Measurements from ENCODE around the gene PWWP2A. TPM values are rescaled to one million over a fixed set of nuclear protein-coding genes. Genes with fewer than 3 reads are reported as not detected.

PWWP2A gene, protein sequence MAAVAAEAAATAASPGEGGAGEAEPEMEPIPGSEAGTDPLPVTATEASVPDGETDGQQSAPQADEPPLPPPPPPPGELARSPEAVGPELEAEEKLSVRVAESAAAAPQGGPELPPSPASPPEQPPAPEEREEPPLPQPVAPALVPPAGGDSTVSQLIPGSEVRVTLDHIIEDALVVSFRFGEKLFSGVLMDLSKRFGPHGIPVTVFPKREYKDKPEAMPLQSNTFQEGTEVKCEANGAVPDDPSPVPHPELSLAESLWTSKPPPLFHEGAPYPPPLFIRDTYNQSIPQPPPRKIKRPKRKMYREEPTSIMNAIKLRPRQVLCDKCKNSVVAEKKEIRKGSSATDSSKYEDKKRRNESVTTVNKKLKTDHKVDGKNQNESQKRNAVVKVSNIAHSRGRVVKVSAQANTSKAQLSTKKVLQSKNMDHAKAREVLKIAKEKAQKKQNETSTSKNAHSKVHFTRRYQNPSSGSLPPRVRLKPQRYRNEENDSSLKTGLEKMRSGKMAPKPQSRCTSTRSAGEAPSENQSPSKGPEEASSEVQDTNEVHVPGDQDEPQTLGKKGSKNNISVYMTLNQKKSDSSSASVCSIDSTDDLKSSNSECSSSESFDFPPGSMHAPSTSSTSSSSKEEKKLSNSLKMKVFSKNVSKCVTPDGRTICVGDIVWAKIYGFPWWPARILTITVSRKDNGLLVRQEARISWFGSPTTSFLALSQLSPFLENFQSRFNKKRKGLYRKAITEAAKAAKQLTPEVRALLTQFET
- total RNA-seq: 14.1 to 20.8 TPM (median 18.5 TPM) in 3 replicates
- long read RNA-seq, transcript PWWP2A-201 (2 exons, 3,346 nt): minor isoform, 13 of 58 reads
- long read RNA-seq, transcript PWWP2A-205 (3 exons, 1,819 nt): major isoform, 16 of 58 reads
- long read RNA-seq, transcript PWWP2A-202 (4 exons, 3,991 nt): minor isoform, 15 of 58 reads
- long read RNA-seq, partial matches to known transcripts: 3 of 58 reads
- long read RNA-seq, other reads (novel, unspliced or antisense): 7 of 58 reads

DNA sequence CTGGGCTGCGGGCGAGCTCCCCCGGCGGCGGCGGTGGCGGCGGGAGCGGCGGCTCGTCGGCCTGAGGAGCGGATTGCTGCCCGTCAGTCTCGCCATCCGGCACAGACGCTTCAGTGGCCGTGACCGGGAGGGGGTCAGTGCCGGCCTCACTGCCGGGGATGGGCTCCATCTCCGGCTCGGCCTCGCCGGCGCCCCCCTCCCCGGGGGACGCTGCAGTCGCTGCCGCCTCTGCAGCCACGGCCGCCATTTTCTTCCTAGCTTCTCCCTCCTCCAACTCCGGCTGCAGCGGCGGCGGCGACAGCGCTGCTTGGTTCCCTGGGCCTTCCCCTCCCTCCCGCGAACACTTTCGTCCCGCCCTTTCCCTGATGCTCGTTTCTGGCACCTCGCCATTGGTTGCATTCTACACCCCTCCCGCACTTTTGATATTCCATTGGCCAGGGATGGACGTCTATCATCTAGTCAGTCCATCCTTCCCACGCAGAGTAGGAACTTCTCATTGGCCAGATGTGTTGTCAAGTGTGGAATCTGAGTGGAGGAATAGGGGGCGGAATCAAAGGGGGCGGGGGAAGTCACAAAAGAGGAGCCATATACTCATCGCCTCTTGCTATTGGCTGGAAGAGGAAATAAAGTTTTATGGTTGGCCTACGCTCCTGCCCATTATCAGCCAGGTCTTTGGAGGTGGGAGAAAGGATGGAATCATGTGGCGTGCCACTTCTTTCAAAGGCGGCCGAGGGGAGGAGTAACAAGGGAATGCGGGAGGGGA lies at the start of gene PWWP2A:
TSS of gene PWWP2A (minus strand) at position 309 of the 763 bp plus-strand sequence. CDS start at position 247, 62 bp downstream.
- Mint-ChIP-seq H3K4me3 (ENCODE audit: unreplicated experiment) (peak within 1 kb of the TSS; percentile 79), H3K27me3 (ENCODE audit: low read depth) (peaks cover 2% of the 10 kb centered on the region), H3K4me1 (ENCODE audit: low read depth) (peaks cover 14% of the 10 kb centered on the region), H3K27ac (ENCODE audit: unreplicated experiment) (peak within 1 kb of the TSS; percentile 95), H3K9me3 (ENCODE audit: low read depth) (no peaks in the 10 kb centered on the region), H3K36me3 (ENCODE audit: low read depth) (peaks cover 4% of the 10 kb centered on the region)
- TF ChIP-seq, protein P1, sequence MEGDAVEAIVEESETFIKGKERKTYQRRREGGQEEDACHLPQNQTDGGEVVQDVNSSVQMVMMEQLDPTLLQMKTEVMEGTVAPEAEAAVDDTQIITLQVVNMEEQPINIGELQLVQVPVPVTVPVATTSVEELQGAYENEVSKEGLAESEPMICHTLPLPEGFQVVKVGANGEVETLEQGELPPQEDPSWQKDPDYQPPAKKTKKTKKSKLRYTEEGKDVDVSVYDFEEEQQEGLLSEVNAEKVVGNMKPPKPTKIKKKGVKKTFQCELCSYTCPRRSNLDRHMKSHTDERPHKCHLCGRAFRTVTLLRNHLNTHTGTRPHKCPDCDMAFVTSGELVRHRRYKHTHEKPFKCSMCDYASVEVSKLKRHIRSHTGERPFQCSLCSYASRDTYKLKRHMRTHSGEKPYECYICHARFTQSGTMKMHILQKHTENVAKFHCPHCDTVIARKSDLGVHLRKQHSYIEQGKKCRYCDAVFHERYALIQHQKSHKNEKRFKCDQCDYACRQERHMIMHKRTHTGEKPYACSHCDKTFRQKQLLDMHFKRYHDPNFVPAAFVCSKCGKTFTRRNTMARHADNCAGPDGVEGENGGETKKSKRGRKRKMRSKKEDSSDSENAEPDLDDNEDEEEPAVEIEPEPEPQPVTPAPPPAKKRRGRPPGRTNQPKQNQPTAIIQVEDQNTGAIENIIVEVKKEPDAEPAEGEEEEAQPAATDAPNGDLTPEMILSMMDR (IDR thresholded peaks at IDR 0.05): peak; percentile 67
- peak; percentile 99 for DNase-seq (ENCODE audit: low spot score)

DNA sequence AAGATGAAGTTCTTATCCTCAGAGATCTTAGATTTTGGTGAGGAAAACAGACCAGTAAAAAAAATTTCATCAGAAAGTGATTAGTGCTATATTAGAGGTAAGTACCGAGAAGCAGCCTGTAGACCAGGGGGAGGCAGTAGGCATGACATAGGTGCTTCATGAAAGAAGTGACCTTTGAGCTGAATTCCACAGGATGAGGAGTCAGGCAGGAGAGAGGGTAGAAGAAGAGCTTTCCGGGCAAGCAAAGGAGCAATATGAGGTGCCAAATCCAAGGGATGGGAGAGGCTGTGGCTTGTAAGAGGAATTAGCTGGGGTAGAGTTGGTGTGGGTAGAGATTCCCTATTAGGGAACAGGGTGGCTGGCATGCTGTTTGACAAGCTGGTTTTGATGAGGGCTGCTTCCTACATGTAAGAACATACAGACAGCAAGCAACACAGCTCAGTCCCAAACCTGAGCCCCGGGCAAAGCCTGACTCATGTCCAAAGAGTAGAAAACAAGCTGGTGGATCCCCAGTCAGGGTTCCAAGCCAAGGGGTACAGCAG lies 48.4 kb upstream of the PWWP2A start:
- no peak overlapping the region for H3K27ac Mint-ChIP-seq (ENCODE audit: unreplicated experiment)
- no peaks in the 10 kb centered on the region for H3K27me3 Mint-ChIP-seq (ENCODE audit: low read depth)
- no peaks in the 10 kb centered on the region for H3K36me3 Mint-ChIP-seq (ENCODE audit: low read depth)
- H3K9me3 Mint-ChIP-seq (ENCODE audit: low read depth): no peaks in the 10 kb centered on the region
- no peak for DNase-seq (ENCODE audit: low spot score)
- TF ChIP-seq, protein P1 (IDR thresholded peaks at IDR 0.05): no peak
- peaks cover 45% of the 10 kb centered on the region for H3K4me1 Mint-ChIP-seq (ENCODE audit: low read depth)
- H3K4me3 Mint-ChIP-seq (ENCODE audit: unreplicated experiment): no peak overlapping the region

DNA sequence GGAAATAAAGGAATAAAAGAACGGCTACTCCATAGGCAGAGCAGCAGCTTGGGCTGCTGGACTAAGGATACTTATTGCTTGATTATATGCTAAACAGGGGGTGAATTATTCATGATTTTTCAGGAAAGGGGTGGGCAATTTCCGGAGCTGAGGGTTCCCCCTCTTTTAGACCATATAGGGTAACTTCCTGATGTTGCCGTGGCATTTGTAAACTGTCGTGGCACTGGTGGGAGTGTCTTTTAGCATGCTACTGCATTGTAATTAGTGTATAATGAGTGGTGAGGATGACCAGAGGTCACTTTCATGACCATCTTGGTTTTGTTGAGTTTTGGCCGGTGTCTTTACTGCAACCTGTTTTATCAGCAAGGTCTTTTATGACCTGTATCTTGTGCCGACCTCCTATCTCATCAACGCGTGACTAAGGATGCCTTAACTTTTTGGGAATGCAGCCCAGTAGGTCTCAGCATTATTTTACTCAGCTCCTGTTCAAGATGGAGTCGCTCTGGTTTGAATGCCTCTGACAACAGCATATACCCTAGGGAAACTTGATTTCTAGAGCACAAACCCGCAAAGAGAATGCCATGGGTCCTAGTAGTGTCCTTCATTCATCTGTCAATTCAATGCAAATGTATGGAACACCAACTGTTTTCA lies 47.8 kb upstream of the PWWP2A start:
- Mint-ChIP-seq H3K27me3 (ENCODE audit: low read depth) (no peaks in the 10 kb centered on the region), H3K4me1 (ENCODE audit: low read depth) (peaks cover 45% of the 10 kb centered on the region), H3K36me3 (ENCODE audit: low read depth) (no peaks in the 10 kb centered on the region), H3K27ac (ENCODE audit: unreplicated experiment) (peak overlapping the region; percentile 99), H3K4me3 (ENCODE audit: unreplicated experiment) (no peak overlapping the region), H3K9me3 (ENCODE audit: low read depth) (no peaks in the 10 kb centered on the region)
- TF ChIP-seq, protein P1 (IDR thresholded peaks at IDR 0.05): no peak
- no peak for DNase-seq (ENCODE audit: low spot score)

- Mint-ChIP-seq H3K27me3 (ENCODE audit: low read depth) (no peaks in the 10 kb centered on the region), H3K36me3 (ENCODE audit: low read depth) (no peaks in the 10 kb centered on the region), H3K9me3 (ENCODE audit: low read depth) (no peaks in the 10 kb centered on the region), H3K4me3 (ENCODE audit: unreplicated experiment) (peak overlapping the region; percentile 43), H3K27ac (ENCODE audit: unreplicated experiment) (peak overlapping the region; percentile 99), H3K4me1 (ENCODE audit: low read depth) (peaks cover 45% of the 10 kb centered on the region)
- DNase-seq (ENCODE audit: low spot score): no peak
- TF ChIP-seq, protein P1 (IDR thresholded peaks at IDR 0.05): no peak
Measured at GRCh38 chr5:160166069-160166972, 47.1 kb upstream of the PWWP2A start.

Measured in chondrocyte (in vitro differentiated cells).